ENCODE results near the gene SVEP1.

DNA sequence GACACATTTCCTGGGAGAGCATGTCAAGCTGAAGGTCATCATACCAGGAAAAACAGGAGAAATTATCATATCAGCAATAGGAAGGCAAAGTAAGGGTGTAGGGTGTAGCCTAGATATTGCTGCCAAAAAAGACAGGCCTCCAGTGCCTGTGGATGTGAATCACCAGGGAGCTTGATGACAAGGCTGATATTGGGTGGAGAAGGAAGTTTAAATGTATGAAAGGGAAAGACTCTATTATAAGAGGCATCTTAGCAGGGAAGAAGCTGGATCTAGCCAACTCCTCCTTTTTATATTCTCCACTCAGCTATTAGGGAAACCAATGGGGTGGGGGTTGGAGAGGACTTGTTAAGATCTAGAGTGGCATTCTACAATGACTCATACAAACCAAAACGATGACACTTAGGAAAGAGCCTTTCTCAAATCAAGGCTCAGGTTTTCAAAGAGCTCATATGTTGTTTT is 228.5 kb downstream of the SVEP1 start:
- TF ChIP-seq, protein P1, sequence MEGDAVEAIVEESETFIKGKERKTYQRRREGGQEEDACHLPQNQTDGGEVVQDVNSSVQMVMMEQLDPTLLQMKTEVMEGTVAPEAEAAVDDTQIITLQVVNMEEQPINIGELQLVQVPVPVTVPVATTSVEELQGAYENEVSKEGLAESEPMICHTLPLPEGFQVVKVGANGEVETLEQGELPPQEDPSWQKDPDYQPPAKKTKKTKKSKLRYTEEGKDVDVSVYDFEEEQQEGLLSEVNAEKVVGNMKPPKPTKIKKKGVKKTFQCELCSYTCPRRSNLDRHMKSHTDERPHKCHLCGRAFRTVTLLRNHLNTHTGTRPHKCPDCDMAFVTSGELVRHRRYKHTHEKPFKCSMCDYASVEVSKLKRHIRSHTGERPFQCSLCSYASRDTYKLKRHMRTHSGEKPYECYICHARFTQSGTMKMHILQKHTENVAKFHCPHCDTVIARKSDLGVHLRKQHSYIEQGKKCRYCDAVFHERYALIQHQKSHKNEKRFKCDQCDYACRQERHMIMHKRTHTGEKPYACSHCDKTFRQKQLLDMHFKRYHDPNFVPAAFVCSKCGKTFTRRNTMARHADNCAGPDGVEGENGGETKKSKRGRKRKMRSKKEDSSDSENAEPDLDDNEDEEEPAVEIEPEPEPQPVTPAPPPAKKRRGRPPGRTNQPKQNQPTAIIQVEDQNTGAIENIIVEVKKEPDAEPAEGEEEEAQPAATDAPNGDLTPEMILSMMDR (IDR thresholded peaks at IDR 0.05; ENCODE audit: borderline replicate concordance, extremely low read depth, low read length, poor library complexity, severe bottlenecking) = no peak
- no peak for TF ChIP-seq EZH2 (IDR thresholded peaks at IDR 0.05; ENCODE audit: borderline replicate concordance, low read depth, low read length, severe bottlenecking)
